ENCODE data around the gene C15orf62.

Gene C15orf62

DNA sequence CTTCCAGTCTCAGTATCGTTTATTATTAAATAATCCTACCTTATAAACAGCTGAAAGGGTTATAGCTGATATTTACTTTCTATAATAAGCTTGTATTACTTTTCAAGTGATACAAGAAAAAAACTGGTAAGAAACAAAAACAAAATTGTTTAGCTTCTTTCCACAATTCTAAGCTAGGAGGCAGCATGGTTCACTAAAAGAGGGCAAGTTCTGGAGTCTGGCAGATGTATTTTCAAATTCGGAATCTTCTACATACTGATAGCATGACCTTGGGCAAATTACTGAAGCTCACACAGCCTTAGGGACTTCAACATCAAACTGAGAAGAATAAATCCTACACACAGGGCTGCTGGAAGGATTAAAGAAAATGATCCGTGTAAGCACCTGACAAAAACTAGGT, 15.4 kb downstream of the C15orf62 start:
- DNase-seq = no peak

GRCh38 chr15:40785814-40786213, 16.0 kb downstream of the C15orf62 start:
- DNase-seq = no peak

GRCh38 chr15:40787344-40787841, 17.6 kb downstream of the C15orf62 start:
- DNase-seq = peak; percentile 86 to 95

DNA sequence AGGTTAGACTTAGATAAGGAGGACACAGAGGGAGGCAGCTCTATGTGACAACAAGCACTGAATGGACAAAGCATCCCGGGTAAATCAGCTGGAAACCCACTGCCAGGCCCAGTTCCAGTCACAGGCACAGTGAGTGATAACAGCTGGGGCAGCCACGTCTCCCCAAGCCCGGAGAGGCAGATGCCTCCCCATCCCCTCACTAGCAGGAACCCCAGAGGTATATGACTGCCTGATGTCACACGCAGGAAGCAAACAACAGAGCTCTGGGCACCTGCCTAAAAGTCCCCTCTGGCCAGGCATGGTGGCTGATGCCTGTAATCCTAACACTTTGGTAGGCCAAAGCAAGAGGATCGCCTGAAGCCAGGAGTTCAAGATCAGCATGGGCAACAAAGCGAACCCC, 18.2 kb downstream of the C15orf62 start:
- peak in 1 of 2 experiments; percentile 61 for DNase-seq

DNA sequence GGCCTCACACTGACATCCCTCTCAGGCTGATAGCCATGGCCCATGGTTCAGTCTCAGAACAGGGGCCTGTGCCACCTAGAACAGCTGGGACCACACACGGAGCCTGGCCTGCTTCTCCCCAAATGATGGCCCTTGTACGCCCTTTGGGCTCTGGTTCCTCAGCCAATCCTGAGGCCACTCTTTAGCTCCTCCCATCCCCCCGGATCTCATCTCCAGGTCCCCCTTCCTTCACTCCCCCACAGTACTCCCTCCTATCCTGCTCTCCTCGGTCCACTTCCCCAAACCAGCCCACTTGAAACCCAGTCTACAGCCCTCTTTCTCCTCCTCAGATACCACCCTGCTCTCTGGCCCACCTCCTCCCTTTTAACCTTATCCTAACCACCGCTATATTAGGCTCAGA, 19.3 kb downstream of the C15orf62 start:
- no peak for DNase-seq

DNA sequence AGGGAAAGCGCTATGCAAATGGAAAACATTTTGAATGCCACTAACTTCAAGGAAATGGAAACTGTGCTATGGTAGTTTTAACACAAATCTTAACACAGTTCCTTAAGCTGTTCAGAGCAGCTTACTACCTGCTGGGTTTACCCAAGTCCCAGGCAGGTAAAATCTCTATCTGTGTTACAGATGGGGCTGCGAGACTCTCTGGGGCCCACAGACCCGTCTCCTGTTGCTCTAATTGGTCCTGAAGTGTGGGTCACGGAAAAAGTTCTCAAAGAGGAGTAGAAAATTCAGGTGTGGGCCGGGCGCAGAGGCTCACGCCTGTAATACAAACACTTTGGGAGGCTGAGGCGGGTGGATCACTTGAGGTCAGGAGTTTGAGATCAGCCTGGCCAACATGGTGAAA, 20.2 kb downstream of the C15orf62 start:
- no peak for DNase-seq

- DNase-seq = no peak
Measured at GRCh38 chr15:40790718-40791117, 20.9 kb downstream of the C15orf62 start.

- DNase-seq = no peak
Measured at GRCh38 chr15:40792394-40792793, 22.6 kb downstream of the C15orf62 start.

- DNase-seq = no peak
Measured at GRCh38 chr15:40793216-40793989, 23.6 kb downstream of the C15orf62 start.

DNA sequence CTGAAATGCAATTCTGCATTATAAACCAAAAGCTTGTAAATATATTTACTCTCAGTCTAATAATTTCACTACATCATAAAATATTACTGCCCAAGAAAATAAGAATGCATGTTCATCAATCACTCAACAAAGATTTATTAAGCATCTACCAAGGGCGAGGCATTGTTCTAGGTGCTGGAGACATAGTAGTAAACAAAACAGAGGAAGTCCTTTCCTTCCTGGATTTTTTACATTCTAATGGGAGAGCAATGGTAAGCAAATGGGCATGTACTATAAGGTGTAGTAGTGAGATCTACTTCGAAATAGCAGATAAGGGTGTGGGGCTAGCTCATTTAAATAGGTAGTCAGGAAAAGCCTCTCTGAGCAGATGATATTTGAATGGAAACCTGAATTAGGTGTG, 26.3 kb downstream of the C15orf62 start:
- peak; percentile 44 to 56 for DNase-seq

GRCh38 chr15:40796512-40796911, 26.7 kb downstream of the C15orf62 start:
- no peak for DNase-seq

GRCh38 chr15:40799523-40799922, 29.7 kb downstream of the C15orf62 start:
- DNase-seq = no peak

DNA sequence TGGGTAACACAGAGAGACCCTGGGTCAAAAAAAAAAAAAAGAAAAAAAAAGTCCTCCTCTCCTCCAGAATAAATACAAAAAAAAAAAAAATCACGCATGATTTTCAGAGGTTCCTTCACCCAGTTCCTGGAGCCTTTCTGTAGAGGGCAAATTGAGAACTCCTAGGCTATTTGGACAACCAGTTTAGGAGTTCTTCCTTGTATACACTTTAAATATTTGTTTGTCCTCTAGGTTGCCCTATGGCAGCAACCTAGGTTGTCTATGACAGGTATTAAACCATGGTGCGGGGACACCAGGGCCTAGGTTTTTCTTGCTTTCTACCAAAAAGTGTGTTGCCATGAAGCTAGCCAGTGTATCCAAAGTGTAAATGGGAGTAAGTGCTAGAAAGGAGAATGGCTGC, 33.3 kb downstream of the C15orf62 start:
- DNase-seq = no peak

DNA sequence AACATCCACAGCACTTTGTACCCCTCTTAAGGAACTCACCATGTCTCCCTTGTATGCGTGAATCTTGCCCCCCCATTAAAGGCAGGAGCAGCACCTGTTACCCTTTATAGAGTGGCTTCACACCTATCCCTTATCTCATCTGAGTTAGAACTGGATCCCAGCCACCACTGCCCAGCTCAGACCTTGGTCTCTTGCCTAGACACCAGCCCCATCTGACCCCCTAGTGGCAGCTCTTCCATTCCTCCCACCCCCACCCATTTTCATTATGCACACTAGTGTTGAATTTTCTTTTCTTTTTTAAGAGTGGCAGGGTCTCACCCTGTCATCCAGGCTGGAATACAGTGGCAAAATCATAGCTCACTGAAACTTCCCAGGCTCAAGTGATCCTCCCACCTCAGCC, 33.9 kb downstream of the C15orf62 start:
- DNase-seq = no peak

GRCh38 chr15:40806672-40807027, 36.9 kb downstream of the C15orf62 start:
- no peak for DNase-seq

GRCh38 chr15:40807028-40807887, 37.5 kb downstream of the C15orf62 start, which contains the start of the genes DNAJC17 and ZFYVE19:
Gene DNAJC17 (minus strand): TSS chr15:40807473. CDS start chr15:40807446, 27 bp downstream.
Gene ZFYVE19 (plus strand): TSS chr15:40807089. CDS start chr15:40807590, 501 bp downstream.
- DNase-seq = peak; percentile 96 to 99

- DNase-seq = peak in 1 of 2 experiments; percentile 36
Measured at GRCh38 chr15:40807888-40808461, 38.2 kb downstream of the C15orf62 start.

DNA sequence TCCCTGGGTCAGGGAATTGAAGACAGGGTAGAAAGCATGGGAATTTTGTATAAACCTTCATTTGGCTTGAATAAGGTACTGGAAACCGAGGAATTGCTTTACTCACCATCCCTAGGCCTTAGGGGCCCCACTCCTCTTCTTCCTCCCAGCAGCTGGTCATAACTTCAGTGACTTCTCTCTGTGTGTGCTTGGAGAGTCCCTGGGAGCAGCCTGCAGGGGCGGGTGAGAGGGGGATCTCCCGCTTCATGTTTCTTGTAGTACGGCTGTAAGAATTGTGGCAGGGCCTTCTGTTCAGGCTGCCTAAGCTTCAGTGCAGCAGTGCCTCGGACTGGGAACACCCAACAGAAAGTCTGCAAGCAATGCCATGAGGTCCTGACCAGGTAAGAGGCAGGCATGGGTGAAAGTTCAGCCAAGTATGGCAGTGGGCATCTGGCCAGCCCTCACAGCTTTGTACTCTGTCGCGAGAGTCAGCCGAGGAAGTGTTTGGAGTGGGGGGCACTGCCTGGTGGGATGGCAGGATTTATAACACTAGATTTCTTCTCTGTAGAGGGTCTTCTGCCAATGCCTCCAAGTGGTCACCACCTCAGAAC, 39.2 kb downstream of the C15orf62 start:
- DNase-seq = no peak

- DNase-seq = no peak
Measured at GRCh38 chr15:40812721-40813425, 43.1 kb downstream of the C15orf62 start.

- no peak for DNase-seq
Measured at GRCh38 chr15:40815042-40815698, 45.4 kb downstream of the C15orf62 start.

- no peak for DNase-seq
Measured at GRCh38 chr15:40819048-40819447, 49.3 kb downstream of the C15orf62 start.

DNA sequence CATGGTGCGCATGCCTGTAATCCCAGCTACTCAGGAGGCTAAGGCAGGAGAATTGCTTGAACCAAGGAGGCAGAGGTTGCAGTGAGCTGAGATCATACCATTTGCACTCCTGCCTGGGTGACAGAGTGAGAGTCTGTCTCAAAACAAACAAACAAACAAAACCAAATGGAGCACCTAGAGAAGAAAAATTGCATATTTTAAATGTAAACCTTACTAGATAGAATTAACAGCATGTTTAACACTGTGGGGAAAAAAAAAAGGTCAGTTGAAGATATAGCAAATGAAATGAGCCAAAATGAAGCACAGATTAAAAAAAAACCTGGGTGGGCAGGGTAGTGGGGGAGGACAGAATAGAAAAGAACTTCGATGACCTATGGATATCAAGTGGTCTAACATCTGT, 51.4 kb downstream of the C15orf62 start:
- no peak for DNase-seq

Data from NCI-H526 (cell line).